ENCODE data around the gene HS1BP3. TPM values are rescaled to one million over a fixed set of nuclear protein-coding genes. Genes with fewer than 3 reads are reported as not detected.

The HS1BP3 gene
- polyA plus RNA-seq, 2 of the 4 experiments (the other 2 are of a cell fraction): 12.4 to 23.5 TPM

GRCh38 chr2:20617892-20618467 lies 32.9 kb downstream of the HS1BP3 start:
- peak overlapping the region; percentile 59 for H3K4me2 ChIP-seq
- no peak overlapping the region for H3K4me3 ChIP-seq
- ChIA-PET POLR2A (interaction anchor here (0.5 to 10.2 kb wide), 3 partner anchors 38 to 176 kb away, joined by 3 to 137 read pairs (median 3); partner anchors contain the start of gene RHOB), CTCF (interaction anchor here (0.7 to 7.0 kb wide), 24 partner anchors 12 to 248 kb away, joined by 3 to 112 read pairs (median 5); partner anchors contain the start of genes HS1BP3 and RHOB)
- TF ChIP-seq ATOH8 (CRISPR knock-in tag; IDR thresholded peaks at IDR 0.05; ENCODE audit: low read depth) (no peak), RAD21 (conservative IDR thresholded peaks at IDR 0.05 in 1 of 2, IDR thresholded peaks at IDR 0.05 in 1 of 2) (peak; percentile 21 to 30; a peak in 3 of 5 replicates), GATA3 (IDR thresholded peaks at IDR 0.05; ENCODE audit: borderline replicate concordance) (no peak), MAX (IDR thresholded peaks at IDR 0.05) (peak; percentile 60), JUN (IDR thresholded peaks at IDR 0.05) (0 out of 5 replicates have a peak, but pooled peaks of 1 of the 2 experiments have one; percentile 38), FOSL2 (IDR thresholded peaks at IDR 0.05) (no peak), FOSL2 (CRISPR knock-in tag; IDR thresholded peaks at IDR 0.05) (peak; percentile 43), REST (IDR thresholded peaks at IDR 0.05) (no peak), HMGXB4 (CRISPR knock-in tag; IDR thresholded peaks at IDR 0.05; ENCODE audit: borderline replicate concordance) (no peak), POLR2A (IDR thresholded peaks at IDR 0.05; ENCODE audit: low read length) (peak; percentile 24; the same call in 1 of the 2 replicates), MAFK (IDR thresholded peaks at IDR 0.05; ENCODE audit: partially characterized antibody) (peak; percentile 20), NPAS2 (CRISPR knock-in tag; IDR thresholded peaks at IDR 0.05; ENCODE audit: borderline replicate concordance) (no peak), NR3C1 (IDR thresholded peaks at IDR 0.05) (no peak)
- peaks cover 26% of the 10 kb centered on the region for H3K4me1 ChIP-seq
- H3K9me3 ChIP-seq: no peaks in the 10 kb centered on the region
- ATAC-seq (peak; percentile 87 to 94), DNase-seq (ENCODE audit: low read depth in 1 of 2, low spot score in 1 of 2) (peak; percentile 90 to 95), FAIRE-seq (no peak)
- 39% methylated on average over 14 of the region's 14 CpGs for WGBS (ENCODE audit: missing lambda C conversion rate)
- H3K27ac ChIP-seq: peak overlapping the region; percentile 89 to 90

GRCh38 chr2:20617081-20617575 lies 33.8 kb downstream of the HS1BP3 start:
- peak overlapping the region; percentile 59 for H3K4me2 ChIP-seq
- no peaks in the 10 kb centered on the region for H3K9me3 ChIP-seq
- ChIA-PET POLR2A (interaction anchor here (1.2 to 10.2 kb wide), 2 partner anchors 169 to 175 kb away, joined by 3 to 137 read pairs; partner anchors contain the start of gene RHOB), CTCF (interaction anchor here (0.5 to 7.0 kb wide), 19 partner anchors 16 to 220 kb away, joined by 3 to 112 read pairs (median 5); partner anchors contain the start of genes HS1BP3 and RHOB)
- no peak for FAIRE-seq
- WGBS (ENCODE audit: missing lambda C conversion rate): 78% methylated on average over 9 of the region's 10 CpGs
- H3K27ac ChIP-seq: peak overlapping the region; percentile 89 to 90
- DNase-seq (ENCODE audit: low read depth in 1 of 2, low spot score in 1 of 2): no peak
- H3K4me3 ChIP-seq: no peak overlapping the region
- peak in 1 of 2 experiments; percentile 16; a peak in 2 of 6 replicates for ATAC-seq
- peaks cover 26% of the 10 kb centered on the region for H3K4me1 ChIP-seq
- no peak for TF ChIP-seq RARB (CRISPR knock-in tag; IDR thresholded peaks at IDR 0.05)
- no peak for TF ChIP-seq PBX3 (IDR thresholded peaks at IDR 0.05)
- no peak for TF ChIP-seq RNF2 (IDR thresholded peaks at IDR 0.05; ENCODE audit: borderline replicate concordance, low read depth)
- no peak for TF ChIP-seq ZNF302 (CRISPR knock-in tag; IDR thresholded peaks at IDR 0.05)
- TF ChIP-seq NPAS2 (CRISPR knock-in tag; IDR thresholded peaks at IDR 0.05; ENCODE audit: borderline replicate concordance): no peak
- TF ChIP-seq REST (IDR thresholded peaks at IDR 0.05): no peak
- no peak for TF ChIP-seq FOSL2 (IDR thresholded peaks at IDR 0.05)
- no peak for TF ChIP-seq FOSL2 (CRISPR knock-in tag; IDR thresholded peaks at IDR 0.05)
- TF ChIP-seq EHMT2 (IDR thresholded peaks at IDR 0.05; ENCODE audit: low read depth): no peak
- no peak for TF ChIP-seq E2F6 (IDR thresholded peaks at IDR 0.05; ENCODE audit: borderline replicate concordance, low read depth)
- TF ChIP-seq CEBPB (IDR thresholded peaks at IDR 0.05): no peak
- no peak for TF ChIP-seq RFX5 (IDR thresholded peaks at IDR 0.05)
- no peak for TF ChIP-seq ZC3H11A (IDR thresholded peaks at IDR 0.05)

All from A549 (cell line).